Pancreas (tissue), 10 donors: Measurements from ENCODE around the gene NDUFS1. TPM values are rescaled to one million over a fixed set of nuclear protein-coding genes. Genes with fewer than 3 reads are reported as not detected.
"Not testable (repeated sequence)": the region's sequence is repeated elsewhere in the genome, so short reads cannot be mapped to it uniquely, and the experiment has no call there.

Source experiments
- ATAC-seq, 4 donors: fragments of 200-7000 bp; cut with Tn5 transposase; one replicate each; pipeline versions ENCODE4 v1.8.0 to v1.9.1; 2020; ENCODE audit warnings: mild to moderate bottlenecking in 4 of 4, moderate library complexity in 4 of 4
- DNase-seq, 6 donors: peaks; one replicate each; pipeline ENCODE4 v3.0.0-alpha.2; 2020
- FAIRE-seq: peaks from 2 replicates; lab custom pipeline; 2012; peaks lifted over from hg19 to GRCh38; lab: Jason Lieb, UNC
- H3K27ac ChIP-seq, 4 donors: fragments of 200-600 bp; sonication (generic); 1 replicate in 3 of 4; 2 replicates in 1 of 4; pipeline versions ENCODE4 v1.5.0 to v1.8.0; 2020
- H3K27me3 ChIP-seq, 4 donors: fragments of 200-600 bp; one replicate each; pipeline ENCODE4 v1.8.0; 2021
- H3K36me3 ChIP-seq, 3 donors: fragments of 200-600 bp; sonication (generic) in 1 of 3; one replicate each; pipeline versions ENCODE4 v1.5.0 to v1.8.0; 2020 to 2021
- H3K4me1 ChIP-seq, 3 donors: fragments of 200-600 bp; one replicate each; pipeline ENCODE4 v1.8.0; 2021
- H3K4me3 ChIP-seq, 4 donors: fragments of 200-600 bp; sonication (generic) in 2 of 4; one replicate each; pipeline versions ENCODE4 v1.5.0 to v1.8.0; 2020 to 2021
- H3K9me3 ChIP-seq, 4 donors: fragments of 200-600 bp; one replicate each; pipeline ENCODE4 v1.8.0; 2021
- WGBS, 2 donors: extraction: QIAGEN DNeasy Blood & Tissue Kit; methylation state at CpG; one replicate each; pipeline ENCODE4 v1.1.7; 2013; 5-methylcytosine and 5-hydroxymethylcytosine counted together
- intact Hi-C, 3 donors: fragments of 100-400 bp; cut with DNase I; formaldehyde crosslinking; loops; one replicate each; pipeline versions ENCODE4 v1.11.1 to v1.14.2; 2022
- polyA plus RNA-seq, 2 donors: library from polyadenylated mRNA; stranded (reverse); fragments of 200-250 nt; gene quantifications; one replicate each; pipeline ENCODE4 v1.2.3, GENCODE V29; 2013
- total RNA-seq, 6 donors: library from RNA; stranded (reverse); fragmentation: NEBNext Ultra II Directional in 4 of 6; extraction: Animal tissue kit (Norgen Biotek cat#: 25700) in 4 of 6; gene quantifications; one replicate each; pipeline versions ENCODE4 v1.2.1 to v1.2.4, GENCODE V29; 2021 to 2023
- TF ChIP-seq, protein P1 (sequence below), 4 donors: fragments of 200-600 bp; sonication (generic) in 3 of 4; IDR thresholded peaks; one replicate each; pipeline versions ENCODE4 v1.5.0 to v1.8.0; 2021; ENCODE audit warnings: antibody characterized with exemption in 4 of 4
- donor health status: healthy with polysubstance abuse.
- donor health status: DM: no; HTN: no; CAD: no; lungs with moderate emphysema.
- donor health status: DM: no; HTN: no; CAD: no.
- donor health status: control.
- donor health status: control.
- donor health status: Bipolar disorder and iron deficiency.
- donor health status: DM: yes; HTN: yes; CAD: no.
- donor health status: DM: no; HTN: no; CAD: no.
- donor health status: DM: no; HTN: no; CAD: no.
- donor health status: DM: yes; HTN: yes; CAD: no.

NDUFS1 gene
- total and polyA plus RNA-seq, 8 donors, result 7.3 to 42.1 (median 30.1) TPM

DNA sequence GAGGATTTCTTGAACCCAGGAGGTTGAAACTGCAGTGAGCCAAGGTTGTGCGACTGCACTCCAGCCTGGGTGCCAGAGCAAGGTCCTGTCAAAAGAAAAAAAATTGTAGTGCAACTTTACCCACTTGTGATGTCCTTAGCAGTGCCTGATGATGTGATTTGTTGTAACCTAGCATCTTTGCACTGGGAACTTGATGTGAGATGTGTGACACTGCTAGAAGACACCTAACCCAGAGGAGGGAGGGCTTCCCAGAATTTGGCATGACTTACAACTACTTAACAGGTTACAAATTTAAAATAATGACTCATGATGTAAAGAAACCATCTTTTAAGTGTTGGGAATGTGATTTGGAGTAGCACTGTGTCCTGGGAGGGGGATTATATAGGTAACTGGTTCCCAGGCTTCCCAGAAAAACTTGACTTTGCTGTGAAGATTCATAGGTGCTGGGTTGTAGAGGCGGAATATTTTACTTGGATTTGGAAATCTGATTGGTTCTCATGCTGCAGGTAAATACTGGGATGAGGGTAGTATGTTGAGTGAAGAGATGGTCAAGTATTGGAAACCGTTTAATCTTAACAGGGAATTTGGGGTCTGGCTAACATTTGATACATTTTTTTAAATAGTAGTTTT lies 4.1 kb upstream of the NDUFS1 start:
- Histone ChIP-seq H3K4me3 (peak overlapping the region in 1 of 4 donors; percentile 5), H3K27me3 (no peaks in the 10 kb centered on the region), H3K27ac (no peak overlapping the region), H3K4me1 (peaks cover 0 to 11% (median 5%) of the 10 kb centered on the region in 3 donors), H3K9me3 (no peaks in the 10 kb centered on the region), H3K36me3 (peaks cover 0 to 19% (median 17%) of the 10 kb centered on the region in 3 donors)
- no peak for FAIRE-seq
- ATAC-seq, result no peak
- TF ChIP-seq, protein P1, sequence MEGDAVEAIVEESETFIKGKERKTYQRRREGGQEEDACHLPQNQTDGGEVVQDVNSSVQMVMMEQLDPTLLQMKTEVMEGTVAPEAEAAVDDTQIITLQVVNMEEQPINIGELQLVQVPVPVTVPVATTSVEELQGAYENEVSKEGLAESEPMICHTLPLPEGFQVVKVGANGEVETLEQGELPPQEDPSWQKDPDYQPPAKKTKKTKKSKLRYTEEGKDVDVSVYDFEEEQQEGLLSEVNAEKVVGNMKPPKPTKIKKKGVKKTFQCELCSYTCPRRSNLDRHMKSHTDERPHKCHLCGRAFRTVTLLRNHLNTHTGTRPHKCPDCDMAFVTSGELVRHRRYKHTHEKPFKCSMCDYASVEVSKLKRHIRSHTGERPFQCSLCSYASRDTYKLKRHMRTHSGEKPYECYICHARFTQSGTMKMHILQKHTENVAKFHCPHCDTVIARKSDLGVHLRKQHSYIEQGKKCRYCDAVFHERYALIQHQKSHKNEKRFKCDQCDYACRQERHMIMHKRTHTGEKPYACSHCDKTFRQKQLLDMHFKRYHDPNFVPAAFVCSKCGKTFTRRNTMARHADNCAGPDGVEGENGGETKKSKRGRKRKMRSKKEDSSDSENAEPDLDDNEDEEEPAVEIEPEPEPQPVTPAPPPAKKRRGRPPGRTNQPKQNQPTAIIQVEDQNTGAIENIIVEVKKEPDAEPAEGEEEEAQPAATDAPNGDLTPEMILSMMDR (IDR thresholded peaks at IDR 0.05), result no peak
- intact Hi-C loops, result no loop called here
- WGBS, 2 donors, result 84 to 90% methylated on average over 3 of the region's 3 CpGs
- DNase-seq, result no peak

DNA sequence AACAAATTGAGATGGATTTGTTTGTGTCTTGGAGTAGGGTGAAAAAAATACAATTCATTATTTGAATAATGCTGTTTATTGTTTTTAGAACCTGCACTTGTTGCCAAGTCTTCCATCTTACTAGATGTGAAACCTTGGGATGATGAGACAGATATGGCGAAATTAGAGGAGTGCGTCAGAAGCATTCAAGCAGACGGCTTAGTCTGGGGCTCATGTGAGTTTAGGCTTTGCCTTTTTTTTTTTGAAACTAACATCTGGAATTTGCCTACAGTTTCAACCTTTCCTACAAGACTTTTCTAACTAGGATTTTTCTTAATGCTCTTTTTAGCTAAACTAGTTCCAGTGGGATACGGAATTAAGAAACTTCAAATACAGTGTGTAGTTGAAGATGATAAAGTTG lies 3.2 kb upstream of the NDUFS1 start:
- intact Hi-C loops, H3K27ac ChIP-seq, H3K27me3 ChIP-seq, H3K4me3 ChIP-seq, FAIRE-seq, ATAC-seq, DNase-seq, H3K9me3 ChIP-seq: not testable (repeated sequence)
- Histone ChIP-seq H3K36me3 (peaks cover 0 to 19% (median 17%) of the 10 kb centered on the region in 3 donors), H3K4me1 (peaks cover 4 to 14% (median 5%) of the 10 kb centered on the region in 3 donors)
- 82 to 88% methylated on average over 4 of the region's 4 CpGs for WGBS, 2 donors

DNA sequence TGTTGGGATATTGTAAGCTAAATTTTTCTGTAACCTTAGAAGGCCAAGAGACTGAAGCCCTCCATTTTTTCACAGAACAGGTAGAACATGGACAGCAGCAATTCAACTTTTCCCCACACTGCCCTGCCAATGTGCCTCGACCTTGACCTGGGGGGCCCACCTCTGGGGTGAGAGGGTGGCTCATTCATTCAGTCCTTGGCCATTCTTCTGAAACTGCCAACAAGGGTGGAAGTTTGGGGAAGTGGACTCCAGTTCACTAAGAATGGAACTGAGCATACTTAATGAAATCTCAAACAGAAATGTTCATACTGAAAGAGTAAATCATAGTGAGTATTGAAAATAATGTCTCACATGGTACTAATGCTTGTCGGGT lies 1.5 kb upstream of the NDUFS1 start:
- no peaks in the 10 kb centered on the region for H3K27me3 ChIP-seq
- H3K4me1 ChIP-seq, result peaks cover 5 to 17% (median 6%) of the 10 kb centered on the region in 3 donors
- ATAC-seq, result no peak
- TF ChIP-seq, protein P1 (IDR thresholded peaks at IDR 0.05), result no peak
- H3K9me3 ChIP-seq, result no peaks in the 10 kb centered on the region
- peak overlapping the region; percentile 78 to 88 (median 80) for H3K4me3 ChIP-seq
- FAIRE-seq, result no peak
- H3K36me3 ChIP-seq, result peaks cover 0 to 19% (median 17%) of the 10 kb centered on the region in 3 donors
- intact Hi-C loops, result no loop called here
- 23 to 27% methylated on average over 2 of the region's 2 CpGs for WGBS, 2 donors
- peak overlapping the region in 2 of 4 donors; percentile 84 to 91 for H3K27ac ChIP-seq
- DNase-seq, result no peak

DNA sequence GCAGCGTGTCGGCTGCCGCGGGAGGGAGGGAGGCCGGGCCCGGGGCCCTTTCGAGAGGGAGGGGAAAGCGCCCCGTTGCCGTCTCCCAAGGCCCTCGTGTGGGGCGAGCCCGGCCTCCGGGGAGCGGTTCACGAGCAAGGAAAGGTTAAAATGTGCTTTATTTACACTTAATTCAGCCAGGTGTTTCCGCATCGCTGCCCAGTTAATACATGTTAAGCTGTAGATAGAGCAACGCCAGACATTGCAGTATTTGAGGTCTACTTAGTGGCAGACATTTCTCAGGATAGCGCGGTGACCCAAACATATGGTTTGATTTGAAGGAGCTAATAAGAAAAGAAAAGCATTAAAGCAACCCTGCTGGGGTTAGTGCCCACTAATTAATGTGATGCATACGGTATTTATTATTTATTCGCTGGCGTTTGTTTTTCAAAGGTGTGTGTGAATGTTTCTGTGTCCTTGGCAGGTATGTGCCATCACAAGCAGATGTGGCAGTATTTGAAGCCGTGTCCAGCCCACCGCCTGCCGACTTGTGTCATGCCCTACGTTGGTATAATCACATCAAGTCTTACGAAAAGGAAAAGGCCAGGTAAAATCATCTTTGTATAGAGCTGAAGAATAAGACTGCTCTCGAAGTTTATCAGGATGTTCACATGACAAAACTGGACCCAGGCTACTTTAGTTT lies 1.0 kb upstream of the NDUFS1 start:
- ATAC-seq, result peak; percentile 59 to 69 (median 64)
- peaks cover 0 to 19% (median 17%) of the 10 kb centered on the region in 3 donors for H3K36me3 ChIP-seq
- peaks cover 5 to 17% (median 6%) of the 10 kb centered on the region in 3 donors for H3K4me1 ChIP-seq
- H3K9me3 ChIP-seq, result no peaks in the 10 kb centered on the region
- no peak for DNase-seq
- intact Hi-C loops, result no loop called here
- WGBS, 2 donors, result 1 to 3% methylated on average over 24 to 30 of the region's 30 CpGs
- TF ChIP-seq, protein P1 (IDR thresholded peaks at IDR 0.05), result no peak
- no peaks in the 10 kb centered on the region for H3K27me3 ChIP-seq
- peak overlapping the region; percentile 78 to 88 (median 80) for H3K4me3 ChIP-seq
- no peak for FAIRE-seq
- H3K27ac ChIP-seq, result peak overlapping the region; percentile 84 to 91 (median 88)

DNA sequence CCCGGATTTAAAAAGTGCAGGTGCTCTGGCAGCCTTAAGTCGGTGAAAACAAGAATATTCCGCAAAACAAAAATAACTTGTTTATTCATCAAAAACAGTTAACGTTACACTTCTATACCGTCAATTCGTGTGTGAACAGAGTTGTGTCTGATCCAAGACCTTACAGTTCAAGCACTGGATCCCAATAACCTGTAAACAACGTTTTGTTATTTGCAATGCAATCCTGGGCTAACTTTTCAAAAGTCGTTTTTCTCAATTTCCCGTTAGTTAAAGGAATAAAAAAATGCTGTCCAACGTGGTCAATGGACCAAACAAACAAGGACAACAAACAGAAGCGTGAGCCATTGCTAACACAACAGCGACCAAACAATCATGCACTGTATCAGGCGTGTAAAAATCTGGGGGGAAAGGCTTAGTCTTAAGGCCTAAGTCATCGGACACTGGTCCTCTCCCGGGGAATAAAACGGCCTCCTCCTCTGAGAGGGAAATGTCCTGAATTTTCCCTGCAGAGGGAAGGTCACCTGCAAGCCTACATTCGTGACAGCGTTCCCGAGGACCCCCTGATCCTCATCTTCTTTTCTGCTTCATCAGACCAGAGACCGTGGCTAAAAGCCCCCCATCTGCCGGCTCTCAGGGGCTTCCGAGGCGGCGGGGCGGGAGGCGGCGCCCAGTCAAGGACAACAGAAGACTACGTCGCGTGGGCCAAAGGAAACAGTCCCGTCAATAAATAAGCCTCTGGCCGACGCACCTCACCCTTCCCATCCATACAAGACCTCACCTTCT lies 490 bp downstream of the NDUFS1 start:
- Histone ChIP-seq H3K27ac (peak overlapping the region; percentile 78 to 91 (median 86)), H3K36me3 (peaks cover 0 to 19% (median 17%) of the 10 kb centered on the region in 3 donors), H3K4me3 (peak overlapping the region; percentile 78 to 88 (median 80)), H3K4me1 (peaks cover 5 to 19% (median 6%) of the 10 kb centered on the region in 3 donors), H3K9me3 (no peaks in the 10 kb centered on the region), H3K27me3 (no peaks in the 10 kb centered on the region)
- 0 to 1% methylated on average over 33 of the region's 33 CpGs for WGBS, 2 donors
- intact Hi-C loops, result no loop called here
- TF ChIP-seq, protein P1 (IDR thresholded peaks at IDR 0.05), result no peak
- no peak for DNase-seq
- ATAC-seq, result peak; percentile 11 to 26 (median 20)
- no peak for FAIRE-seq

DNA sequence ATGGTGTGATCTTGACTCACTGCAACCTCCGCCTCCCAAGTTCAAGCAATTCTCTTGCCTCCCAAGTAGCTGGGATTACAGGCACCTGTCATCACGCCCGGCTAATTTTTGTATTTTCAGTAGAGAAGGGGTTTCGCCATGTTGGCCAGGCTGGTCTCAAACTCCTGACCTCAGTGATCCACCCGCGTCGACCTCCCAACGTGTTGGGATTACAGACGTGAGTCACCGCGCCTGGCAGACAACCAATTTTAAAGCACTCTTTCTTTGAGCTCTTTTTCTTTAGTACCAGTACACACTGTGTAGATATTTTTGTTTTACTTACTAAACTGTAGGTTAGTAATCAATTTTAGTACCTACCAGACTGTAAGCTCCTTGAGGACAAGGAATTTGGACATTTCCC lies 2.2 kb downstream of the NDUFS1 start:
- H3K4me3 ChIP-seq, intact Hi-C loops, DNase-seq, H3K27me3 ChIP-seq, ATAC-seq, FAIRE-seq, H3K27ac ChIP-seq, H3K9me3 ChIP-seq, H3K36me3 ChIP-seq: not testable (repeated sequence)
- peaks cover 5 to 19% (median 6%) of the 10 kb centered on the region in 3 donors for H3K4me1 ChIP-seq
- 89 to 95% methylated on average over 11 of the region's 11 CpGs for WGBS, 2 donors
